Amygdala (tissue), 56 donors: ENCODE results near the gene ZNF462.
"Not testable (repeated sequence)": the region's sequence is repeated elsewhere in the genome, so short reads cannot be mapped to it uniquely, and the experiment has no call there.

Source experiments
- DNase-seq, 56 donors: peaks; one replicate each; lab custom pipeline; 2025; lab: John Stamatoyannopoulos, UW

Gene ZNF462

GRCh38 chr9:106989904-106990303, 126.9 kb downstream of the ZNF462 start:
- not testable (repeated sequence) for DNase-seq

GRCh38 chr9:106992186-106992585, 129.2 kb downstream of the ZNF462 start:
- DNase-seq: no peak

GRCh38 chr9:106993603-106994002, 130.6 kb downstream of the ZNF462 start:
- no peak for DNase-seq

GRCh38 chr9:106994463-106994862, 131.5 kb downstream of the ZNF462 start:
- no peak for DNase-seq

GRCh38 chr9:107000218-107000617, 137.3 kb downstream of the ZNF462 start:
- no peak for DNase-seq

GRCh38 chr9:107005201-107005600, 142.2 kb downstream of the ZNF462 start:
- no peak for DNase-seq

- no peak for DNase-seq
Measured at GRCh38 chr9:107007402-107007801, 144.4 kb downstream of the ZNF462 start.

GRCh38 chr9:107008011-107008410, 145.0 kb downstream of the ZNF462 start:
- no peak for DNase-seq

- no peak for DNase-seq
Measured at GRCh38 chr9:107008447-107008846, 145.5 kb downstream of the ZNF462 start.

- DNase-seq: no peak
Measured at GRCh38 chr9:107016383-107016782, 153.4 kb downstream of the ZNF462 start.

GRCh38 chr9:107018861-107019545, 156.0 kb downstream of the ZNF462 start:
- DNase-seq: no peak

- no peak for DNase-seq
Measured at GRCh38 chr9:107020040-107020530, 157.1 kb downstream of the ZNF462 start.

GRCh38 chr9:107024193-107024592, 161.2 kb downstream of the ZNF462 start:
- no peak for DNase-seq

GRCh38 chr9:107025260-107026035, 162.5 kb downstream of the ZNF462 start:
- DNase-seq: no peak

- DNase-seq: no peak
Measured at GRCh38 chr9:107029146-107029545, 166.2 kb downstream of the ZNF462 start.

GRCh38 chr9:107033966-107034365, 171.0 kb downstream of the ZNF462 start:
- DNase-seq: no peak

- DNase-seq: no peak
Measured at GRCh38 chr9:107034831-107035230, 171.9 kb downstream of the ZNF462 start.

- no peak for DNase-seq
Measured at GRCh38 chr9:107036367-107036766, 173.4 kb downstream of the ZNF462 start.

GRCh38 chr9:107039542-107039941, 176.6 kb downstream of the ZNF462 start:
- DNase-seq: no peak

- DNase-seq: no peak
Measured at GRCh38 chr9:107042606-107043005, 179.6 kb downstream of the ZNF462 start.

- DNase-seq: peak in 6 of 56 donors; percentile 2 to 15 (median 8)
Measured at GRCh38 chr9:107043886-107044285, 180.9 kb downstream of the ZNF462 start.

- DNase-seq: no peak
Measured at GRCh38 chr9:107044872-107045271, 181.9 kb downstream of the ZNF462 start.
